ENCODE data around the gene CELF4. TPM values are rescaled to one million over a fixed set of nuclear protein-coding genes. Genes with fewer than 3 reads are reported as not detected.

CELF4 gene
- total and polyA plus RNA-seq, 10 of the 15 experiments (the other 5 are each of a cell fraction or from before 2014, with no cell fraction given), result 0.03 to 0.32 TPM; not detected in 8

GRCh38 chr18:37502601-37503000, 63.0 kb downstream of the CELF4 start (continued):
- TF ChIP-seq STAT3 (IDR thresholded peaks at IDR 0.05; ENCODE audit: low read depth, low read length), result no peak
- no peak for TF ChIP-seq PRDM15 (CRISPR knock-in tag; IDR thresholded peaks at IDR 0.05)
- TF ChIP-seq, protein P1, sequence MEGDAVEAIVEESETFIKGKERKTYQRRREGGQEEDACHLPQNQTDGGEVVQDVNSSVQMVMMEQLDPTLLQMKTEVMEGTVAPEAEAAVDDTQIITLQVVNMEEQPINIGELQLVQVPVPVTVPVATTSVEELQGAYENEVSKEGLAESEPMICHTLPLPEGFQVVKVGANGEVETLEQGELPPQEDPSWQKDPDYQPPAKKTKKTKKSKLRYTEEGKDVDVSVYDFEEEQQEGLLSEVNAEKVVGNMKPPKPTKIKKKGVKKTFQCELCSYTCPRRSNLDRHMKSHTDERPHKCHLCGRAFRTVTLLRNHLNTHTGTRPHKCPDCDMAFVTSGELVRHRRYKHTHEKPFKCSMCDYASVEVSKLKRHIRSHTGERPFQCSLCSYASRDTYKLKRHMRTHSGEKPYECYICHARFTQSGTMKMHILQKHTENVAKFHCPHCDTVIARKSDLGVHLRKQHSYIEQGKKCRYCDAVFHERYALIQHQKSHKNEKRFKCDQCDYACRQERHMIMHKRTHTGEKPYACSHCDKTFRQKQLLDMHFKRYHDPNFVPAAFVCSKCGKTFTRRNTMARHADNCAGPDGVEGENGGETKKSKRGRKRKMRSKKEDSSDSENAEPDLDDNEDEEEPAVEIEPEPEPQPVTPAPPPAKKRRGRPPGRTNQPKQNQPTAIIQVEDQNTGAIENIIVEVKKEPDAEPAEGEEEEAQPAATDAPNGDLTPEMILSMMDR (IDR thresholded peaks at IDR 0.05 in 2 of 3, conservative IDR thresholded peaks at IDR 0.05 in 1 of 3; ENCODE audit: control insufficient read depth in 2 of 3, extremely low read depth in 1 of 3, insufficient read depth in 1 of 3, low read depth in 3 of 3, low read length in 3 of 3), result no peak

DNA sequence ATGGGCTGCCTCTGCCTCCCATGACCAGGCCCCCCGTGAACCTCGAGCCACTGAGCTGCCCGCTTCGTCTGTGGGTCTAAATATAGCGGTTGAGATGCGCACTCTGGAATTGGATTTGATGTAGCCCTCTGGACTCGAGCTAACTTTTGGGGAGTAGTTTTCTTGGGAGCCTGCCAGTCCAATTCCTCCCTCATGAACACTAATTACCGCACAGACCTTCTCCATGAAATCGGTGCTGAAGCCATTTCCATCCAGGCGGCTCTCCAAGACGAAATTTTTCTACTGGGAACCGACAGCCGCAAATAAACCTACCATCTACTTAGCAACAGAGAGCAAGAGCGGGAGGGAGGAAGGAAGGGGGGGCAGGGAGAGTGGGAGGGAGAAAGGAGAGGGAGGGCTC, 63.6 kb downstream of the CELF4 start:
- CTCF ChIA-PET, result no interaction called here
- no peaks in the 10 kb centered on the region for H4K20me1 ChIP-seq (ENCODE audit: control insufficient read depth, insufficient read depth)
- no peak overlapping the region for H3K27ac ChIP-seq (ENCODE audit: control insufficient read depth, insufficient read depth)
- no peaks in the 10 kb centered on the region for H3K79me2 ChIP-seq (ENCODE audit: control insufficient read depth, insufficient read depth, low read length)
- SMC1A ChIA-PET (ENCODE audit: uncharacterized antibody, unreplicated experiment), result interaction anchor here (0.6 kb wide), 1 partner anchor 28 kb away, joined by 3 read pairs; no protein-coding TSS in a partner anchor
- no TSS peak for BruUV-seq (replicated peaks)
- RAD21 ChIA-PET (ENCODE audit: unreplicated experiment), result no interaction called here
- no peak overlapping the region for H3K9ac ChIP-seq (ENCODE audit: control insufficient read depth, insufficient read depth, low read length)
- intact Hi-C loops (cut with micrococcal nuclease; ENCODE audit: unreplicated experiment) (no loop called here), in situ Hi-C loops (cut with MboI) (no loop called here)
- POLR2A ChIA-PET, result no interaction called here
- no peak overlapping the region for H2AFZ ChIP-seq (ENCODE audit: control insufficient read depth, low read depth, low read length)
- FAIRE-seq (no peak), DNase-seq (ENCODE audit: low read depth, low spot score) (no peak), ATAC-seq (no peak)
- H3K4me3 ChIP-seq, result no peak overlapping the region
- H3K4me2 ChIP-seq (ENCODE audit: control insufficient read depth, insufficient read depth), result no peak overlapping the region
- no peaks in the 10 kb centered on the region for H3K36me3 ChIP-seq (ENCODE audit: control insufficient read depth in 2 of 2, insufficient read depth in 2 of 2, low read length in 1 of 2)
- H3K9me3 ChIP-seq (replicated peaks; ENCODE audit: control insufficient read depth, insufficient read depth, low read length), result no peaks in the 10 kb centered on the region
- H3K27me3 ChIP-seq (replicated peaks in 1 of 2; ENCODE audit: control insufficient read depth in 2 of 2, insufficient read depth in 2 of 2, low read length in 1 of 2), result peaks cover 4 to 6% of the 10 kb centered on the region in 2 experiments; a peak in 3 of 4 replicates
- no peaks in the 10 kb centered on the region for H3K4me1 ChIP-seq (ENCODE audit: control insufficient read depth, insufficient read depth, low read length)
- 32% methylated on average over 13 of the region's 14 CpGs for WGBS (ENCODE audit: insufficient coverage, insufficient replicate concordance, low lambda C conversion rate, missing lambda C conversion rate)
- TF ChIP-seq NRF1 (conservative IDR thresholded peaks at IDR 0.05; ENCODE audit: low read depth, low read length) (no peak), ETV6 (conservative IDR thresholded peaks at IDR 0.05 in 1 of 2, IDR thresholded peaks at IDR 0.05 in 1 of 2; ENCODE audit: borderline replicate concordance in 1 of 2, low read depth in 1 of 2) (no peak), RFX5 (IDR thresholded peaks at IDR 0.05; ENCODE audit: low read depth, low read length) (no peak), ZNF592 (IDR thresholded peaks at IDR 0.05) (no peak)
- TF ChIP-seq, protein P2, sequence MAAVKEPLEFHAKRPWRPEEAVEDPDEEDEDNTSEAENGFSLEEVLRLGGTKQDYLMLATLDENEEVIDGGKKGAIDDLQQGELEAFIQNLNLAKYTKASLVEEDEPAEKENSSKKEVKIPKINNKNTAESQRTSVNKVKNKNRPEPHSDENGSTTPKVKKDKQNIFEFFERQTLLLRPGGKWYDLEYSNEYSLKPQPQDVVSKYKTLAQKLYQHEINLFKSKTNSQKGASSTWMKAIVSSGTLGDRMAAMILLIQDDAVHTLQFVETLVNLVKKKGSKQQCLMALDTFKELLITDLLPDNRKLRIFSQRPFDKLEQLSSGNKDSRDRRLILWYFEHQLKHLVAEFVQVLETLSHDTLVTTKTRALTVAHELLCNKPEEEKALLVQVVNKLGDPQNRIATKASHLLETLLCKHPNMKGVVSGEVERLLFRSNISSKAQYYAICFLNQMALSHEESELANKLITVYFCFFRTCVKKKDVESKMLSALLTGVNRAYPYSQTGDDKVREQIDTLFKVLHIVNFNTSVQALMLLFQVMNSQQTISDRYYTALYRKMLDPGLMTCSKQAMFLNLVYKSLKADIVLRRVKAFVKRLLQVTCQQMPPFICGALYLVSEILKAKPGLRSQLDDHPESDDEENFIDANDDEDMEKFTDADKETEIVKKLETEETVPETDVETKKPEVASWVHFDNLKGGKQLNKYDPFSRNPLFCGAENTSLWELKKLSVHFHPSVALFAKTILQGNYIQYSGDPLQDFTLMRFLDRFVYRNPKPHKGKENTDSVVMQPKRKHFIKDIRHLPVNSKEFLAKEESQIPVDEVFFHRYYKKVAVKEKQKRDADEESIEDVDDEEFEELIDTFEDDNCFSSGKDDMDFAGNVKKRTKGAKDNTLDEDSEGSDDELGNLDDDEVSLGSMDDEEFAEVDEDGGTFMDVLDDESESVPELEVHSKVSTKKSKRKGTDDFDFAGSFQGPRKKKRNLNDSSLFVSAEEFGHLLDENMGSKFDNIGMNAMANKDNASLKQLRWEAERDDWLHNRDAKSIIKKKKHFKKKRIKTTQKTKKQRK (IDR thresholded peaks at IDR 0.05; ENCODE audit: low read depth, low read length), result no peak

Data from GM12878 (cell line).